Astrocyte of the cerebellum (primary cell): ENCODE measurements around the gene ATP8A2.

Source experiments
- DNase-seq: peaks from one replicate; pipeline ENCODE4 v3.0.0-alpha.2; 2011; ENCODE audit warnings: low read depth
- H3K4me3 ChIP-seq: 2 replicates; pipeline ENCODE4 v1.5.1; 2011; ENCODE audit warnings: mild to moderate bottlenecking, low read depth, low read length, moderate library complexity
- CTCF ChIP-seq: IDR thresholded peaks from 2 replicates; pipeline ENCODE4 v1.5.1; 2012; ENCODE audit warnings: low read length, low read depth, moderate library complexity, mild to moderate bottlenecking; ENCODE audit errors: missing control alignments
- in situ Hi-C: cut with HindIII; loops from 2 replicates; pipeline ENCODE4 v1.10.0; 2017; ENCODE audit warnings: low sequenced_read_pairs

The ATP8A2 gene

DNA sequence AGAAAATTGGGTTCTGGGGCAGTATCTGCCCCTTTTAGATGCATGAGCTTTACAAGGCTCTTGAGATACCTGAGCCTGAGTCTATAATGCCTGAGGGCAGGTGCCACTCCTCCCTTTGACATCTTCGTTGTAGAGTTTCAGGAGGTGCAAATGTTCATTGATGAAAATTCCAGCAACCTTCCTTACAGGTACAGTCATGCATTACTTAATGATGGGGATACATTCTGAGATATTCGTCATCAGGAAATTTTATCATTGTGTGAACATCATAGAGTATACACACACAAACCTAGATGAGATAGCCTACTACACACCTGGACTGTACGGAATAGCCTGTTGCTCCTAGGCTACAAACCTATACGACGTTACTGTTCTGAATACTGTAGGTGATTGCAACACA lies 370.0 kb downstream of the ATP8A2 start:
- in situ Hi-C loops = no loop called here
- DNase-seq = no peak
- H3K4me3 ChIP-seq = no peak overlapping the region
- TF ChIP-seq CTCF = no peak

GRCh38 chr13:25742220-25742619 lies 370.4 kb downstream of the ATP8A2 start:
- DNase-seq = no peak
- no peak for TF ChIP-seq CTCF
- in situ Hi-C loops = no loop called here
- H3K4me3 ChIP-seq = no peak overlapping the region

DNA sequence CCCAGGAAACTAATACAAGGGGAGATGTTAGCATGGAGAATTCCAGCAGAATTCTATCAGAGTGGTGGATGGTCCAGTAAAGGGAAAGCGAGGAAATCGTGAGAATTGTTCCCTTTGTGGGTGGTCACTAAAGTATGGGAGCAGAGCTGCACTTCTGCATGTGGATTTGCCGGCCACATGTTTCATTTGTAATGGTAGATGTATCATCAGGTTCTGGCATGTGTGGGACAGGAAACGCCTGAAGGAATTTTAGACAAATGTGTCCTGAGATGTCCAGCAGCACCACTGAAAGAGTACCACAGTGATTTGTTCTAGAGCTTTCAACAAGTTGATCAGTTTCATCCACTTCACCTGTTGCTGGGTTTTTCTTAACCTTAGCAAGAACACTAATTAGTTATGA lies 371.6 kb downstream of the ATP8A2 start:
- TF ChIP-seq CTCF = no peak
- no peak for DNase-seq
- in situ Hi-C loops = no loop called here
- H3K4me3 ChIP-seq = no peak overlapping the region

GRCh38 chr13:25744178-25744577 lies 372.4 kb downstream of the ATP8A2 start:
- in situ Hi-C loops = no loop called here
- no peak for TF ChIP-seq CTCF
- no peak for DNase-seq
- H3K4me3 ChIP-seq = no peak overlapping the region

DNA sequence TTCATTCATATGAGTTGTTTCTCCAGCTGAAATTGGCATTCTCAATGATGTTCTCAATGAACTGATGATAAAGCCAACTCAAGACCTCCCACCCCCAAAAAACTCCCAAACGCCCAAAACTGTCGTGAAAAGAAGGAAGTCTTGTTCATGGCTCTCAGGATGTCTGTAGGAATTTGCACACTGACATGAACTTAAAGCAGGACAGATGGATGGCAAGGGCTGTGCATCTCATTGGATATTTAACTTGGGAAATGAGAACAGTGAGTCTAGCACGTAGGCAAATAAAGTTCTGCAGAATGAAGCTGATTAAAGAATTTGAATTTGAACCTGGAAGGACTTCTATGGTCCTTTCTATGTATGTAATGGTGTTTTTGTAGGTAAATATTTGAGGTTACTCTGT lies 374.4 kb downstream of the ATP8A2 start:
- H3K4me3 ChIP-seq = no peak overlapping the region
- no peak for DNase-seq
- in situ Hi-C loops = no loop called here
- TF ChIP-seq CTCF = no peak

GRCh38 chr13:25752957-25753551 lies 381.3 kb downstream of the ATP8A2 start:
- DNase-seq = peak; percentile 91
- in situ Hi-C loops = no loop called here
- no peak for TF ChIP-seq CTCF
- no peak overlapping the region for H3K4me3 ChIP-seq
